Coronary artery (tissue), 2 donors: ENCODE results near the gene CDK6.
A peak's percentile ranks its signal among the peaks of the same experiment; 100 is the strongest.
"Not testable (repeated sequence)": the region's sequence is repeated elsewhere in the genome, so short reads cannot be mapped to it uniquely, and the experiment has no call there.

Experiments
- DNase-seq: peaks from one replicate; pipeline ENCODE4 v3.0.0-alpha.2; 2017; ENCODE audit warnings: low spot score
- H3K27ac ChIP-seq, 2 donors: fragments of 200-600 bp; sonication (generic); one replicate each; pipeline ENCODE4 v1.5.1; 2016 to 2019
- H3K4me3 ChIP-seq: fragments of 200-600 bp; sonication (generic); 2 replicates; pipeline ENCODE4 v1.5.1; 2016; ENCODE audit warnings: mild to moderate bottlenecking, moderate library complexity
- TF ChIP-seq, protein P1 (sequence below): fragments of 200-600 bp; sonication (generic); IDR thresholded peaks from one replicate; pipeline ENCODE4 v1.5.1; 2019; ENCODE audit warnings: antibody characterized with exemption

Gene CDK6

DNA sequence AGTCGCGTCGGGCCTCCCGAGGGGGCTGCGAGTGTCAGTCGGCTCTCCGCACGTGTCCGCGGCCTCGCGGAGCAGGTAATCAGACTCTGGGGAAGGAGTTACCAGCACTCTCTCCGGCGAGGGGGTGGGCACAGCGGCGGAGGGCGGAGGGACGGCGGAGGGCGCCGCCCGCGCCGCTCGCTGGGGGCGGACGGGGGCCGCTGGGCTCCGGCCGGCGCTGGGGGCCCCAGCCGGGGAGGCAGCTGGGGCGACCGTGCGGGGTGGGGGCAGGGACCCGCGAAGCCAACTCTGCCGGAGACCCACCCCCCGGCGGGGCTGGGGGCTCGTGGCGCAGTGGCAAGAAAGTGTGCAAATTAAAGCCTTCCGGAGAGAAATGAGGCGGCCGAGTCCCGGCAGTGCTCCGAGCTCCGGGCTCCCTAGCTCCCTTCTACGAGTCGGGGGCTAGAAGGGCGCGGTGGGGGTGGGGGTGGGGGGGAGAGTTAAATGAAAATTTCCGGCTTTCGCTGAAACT, at the start of gene CDK6:
TSS of gene CDK6 (minus strand) at position 85 of the 511 bp plus-strand sequence. CDS start 3,250 bp downstream, outside the sequence.
- TF ChIP-seq, protein P1, sequence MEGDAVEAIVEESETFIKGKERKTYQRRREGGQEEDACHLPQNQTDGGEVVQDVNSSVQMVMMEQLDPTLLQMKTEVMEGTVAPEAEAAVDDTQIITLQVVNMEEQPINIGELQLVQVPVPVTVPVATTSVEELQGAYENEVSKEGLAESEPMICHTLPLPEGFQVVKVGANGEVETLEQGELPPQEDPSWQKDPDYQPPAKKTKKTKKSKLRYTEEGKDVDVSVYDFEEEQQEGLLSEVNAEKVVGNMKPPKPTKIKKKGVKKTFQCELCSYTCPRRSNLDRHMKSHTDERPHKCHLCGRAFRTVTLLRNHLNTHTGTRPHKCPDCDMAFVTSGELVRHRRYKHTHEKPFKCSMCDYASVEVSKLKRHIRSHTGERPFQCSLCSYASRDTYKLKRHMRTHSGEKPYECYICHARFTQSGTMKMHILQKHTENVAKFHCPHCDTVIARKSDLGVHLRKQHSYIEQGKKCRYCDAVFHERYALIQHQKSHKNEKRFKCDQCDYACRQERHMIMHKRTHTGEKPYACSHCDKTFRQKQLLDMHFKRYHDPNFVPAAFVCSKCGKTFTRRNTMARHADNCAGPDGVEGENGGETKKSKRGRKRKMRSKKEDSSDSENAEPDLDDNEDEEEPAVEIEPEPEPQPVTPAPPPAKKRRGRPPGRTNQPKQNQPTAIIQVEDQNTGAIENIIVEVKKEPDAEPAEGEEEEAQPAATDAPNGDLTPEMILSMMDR, result no peak
- peak; percentile 78 for DNase-seq
- peak within 1 kb of the TSS; percentile 94 for H3K4me3 ChIP-seq
- H3K27ac ChIP-seq, result peak within 1 kb of the TSS; percentile 75 to 95

DNA sequence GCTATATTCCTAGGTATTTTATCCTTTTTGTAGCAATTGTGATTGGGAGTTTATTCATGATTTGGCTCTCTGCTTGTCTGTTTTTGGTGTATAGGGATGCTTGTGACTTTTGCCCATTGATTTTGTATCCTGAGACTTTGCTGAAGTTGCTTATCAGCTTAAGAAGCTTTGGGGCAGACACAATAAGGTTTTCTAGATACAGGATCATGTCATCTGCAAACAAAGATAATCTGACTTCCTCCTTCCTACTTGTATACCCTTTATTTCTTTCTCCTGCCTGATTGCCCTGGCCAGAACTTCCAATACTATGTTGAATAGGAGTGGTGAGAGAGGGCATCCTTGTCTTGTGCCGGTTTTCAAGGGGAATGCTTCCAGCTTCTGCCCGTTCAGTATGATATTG, 49.7 kb upstream of the CDK6 start:
- H3K27ac ChIP-seq, DNase-seq, H3K4me3 ChIP-seq: not testable (repeated sequence)

DNA sequence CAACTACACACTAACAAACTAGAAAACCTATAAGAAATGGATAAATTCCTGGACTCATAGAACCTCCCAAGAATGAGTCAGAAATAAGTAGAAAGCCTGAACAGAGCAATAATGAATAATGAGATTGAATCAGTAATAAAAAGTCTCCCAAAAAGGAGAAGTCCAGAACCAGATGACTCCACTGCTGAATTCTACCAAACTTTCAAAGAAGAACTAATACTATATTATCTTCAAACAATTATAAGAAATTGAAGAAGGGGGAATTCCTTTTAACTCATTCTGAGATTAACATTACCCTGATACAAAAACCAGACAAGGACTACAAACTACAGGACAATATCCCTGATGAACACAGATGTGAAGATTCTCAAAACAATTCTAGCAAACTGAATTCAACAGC, 47.8 kb upstream of the CDK6 start:
- TF ChIP-seq, protein P1, result no peak
- H3K4me3 ChIP-seq, result no peak overlapping the region
- DNase-seq, result no peak
- H3K27ac ChIP-seq, result no peak overlapping the region

DNA sequence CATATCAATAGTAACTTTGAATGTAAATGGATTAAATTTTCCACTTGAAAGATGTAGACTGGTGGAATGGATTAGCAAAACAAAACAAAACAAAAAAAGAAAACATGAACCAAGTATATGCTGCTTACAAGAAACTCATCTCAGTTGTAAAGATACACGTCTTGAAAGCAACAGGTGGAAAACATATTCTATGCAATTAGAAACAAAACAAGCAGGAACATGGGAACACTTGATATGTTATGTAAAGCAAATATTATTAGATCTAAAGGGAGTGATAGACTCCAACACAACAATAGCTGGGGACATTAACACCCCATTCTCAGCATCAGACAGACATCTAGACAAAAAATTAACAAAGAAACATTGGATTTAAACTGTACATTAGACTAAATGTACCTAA, 46.4 kb upstream of the CDK6 start:
- TF ChIP-seq, protein P1, result no peak
- Histone ChIP-seq H3K27ac (no peak overlapping the region), H3K4me3 (no peak overlapping the region)
- DNase-seq, result no peak

DNA sequence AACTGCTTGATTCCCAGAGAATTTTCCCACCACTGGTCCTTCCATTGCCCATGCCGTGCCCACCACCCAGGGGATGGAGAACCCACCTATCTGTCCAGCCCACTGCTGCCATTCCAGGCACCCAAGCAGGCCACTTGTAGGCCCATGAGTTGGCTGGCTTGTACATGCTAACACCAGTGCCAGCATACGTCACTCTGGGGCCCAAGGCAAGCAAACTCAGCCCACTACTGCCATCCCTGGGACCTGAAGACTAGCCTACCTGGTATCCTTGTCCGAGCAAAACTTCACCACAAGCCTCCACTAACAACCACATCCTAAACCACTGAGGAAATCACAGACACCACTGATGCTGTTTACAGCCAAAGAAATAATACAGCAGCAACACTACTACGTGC, 44.7 kb upstream of the CDK6 start:
- DNase-seq, result no peak
- Histone ChIP-seq H3K4me3 (no peak overlapping the region), H3K27ac (no peak overlapping the region)
- TF ChIP-seq, protein P1, result no peak

DNA sequence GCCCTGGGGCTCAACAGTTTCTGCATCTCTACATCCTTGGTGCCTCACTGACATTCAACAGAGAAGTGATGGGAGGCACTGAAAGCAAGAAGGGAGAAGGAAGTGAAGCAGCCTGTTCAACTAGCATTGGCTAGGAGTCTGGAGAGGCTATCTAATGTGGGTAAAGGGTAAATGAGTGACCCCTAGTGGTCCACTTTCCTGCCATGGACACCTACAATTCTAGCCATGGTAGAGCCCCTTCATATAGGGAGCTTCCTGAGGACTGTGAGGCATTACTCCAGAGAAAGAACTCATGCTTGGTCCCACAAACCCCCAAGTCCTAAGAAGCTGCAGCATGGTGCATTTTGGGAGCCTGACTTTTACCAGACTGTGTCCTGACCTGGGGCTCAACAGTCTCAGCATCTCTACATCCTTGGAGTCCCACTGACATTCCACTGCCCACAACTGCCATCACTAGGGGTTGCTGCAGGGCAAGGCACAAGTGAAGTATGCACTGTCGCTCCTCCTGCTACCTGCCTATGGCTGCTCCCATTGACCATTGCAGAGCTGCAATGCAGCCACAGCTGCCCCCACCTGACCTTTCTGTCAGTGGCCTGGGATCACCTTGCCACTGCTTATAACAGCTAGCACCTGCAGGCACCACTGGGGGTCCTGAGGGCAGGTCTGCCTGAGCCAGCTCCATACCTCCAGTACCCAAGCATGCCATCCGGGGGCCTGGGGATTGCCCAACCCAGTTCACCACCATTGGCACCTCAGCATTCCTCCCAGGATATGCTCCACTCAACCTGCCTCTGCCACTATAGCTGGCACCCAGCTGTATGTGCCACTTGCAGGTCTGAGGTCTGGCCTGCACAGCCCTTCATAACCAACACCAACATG, 44.1 kb upstream of the CDK6 start:
- Histone ChIP-seq H3K4me3 (no peak overlapping the region), H3K27ac (no peak overlapping the region)
- DNase-seq, result no peak
- TF ChIP-seq, protein P1, result no peak

DNA sequence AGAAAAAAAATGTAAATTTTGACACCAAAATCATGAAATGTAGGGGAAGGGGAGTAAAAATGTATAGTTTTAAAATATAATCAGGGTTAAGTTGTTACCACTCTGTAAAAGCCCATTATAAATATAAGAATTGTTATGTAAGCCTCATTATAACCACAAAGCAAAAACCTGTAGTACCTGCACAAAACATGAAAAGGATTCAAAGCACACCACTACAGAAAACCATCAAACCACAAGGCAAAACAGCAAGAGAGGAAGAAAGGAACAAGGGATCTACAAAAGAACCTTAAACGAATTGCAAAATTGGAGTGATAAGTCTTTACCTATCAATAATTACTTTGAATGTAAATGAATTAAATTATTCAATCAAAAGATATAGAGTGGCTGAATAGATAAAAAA, 41.0 kb upstream of the CDK6 start:
- no peak overlapping the region for H3K27ac ChIP-seq
- no peak overlapping the region for H3K4me3 ChIP-seq
- TF ChIP-seq, protein P1, result no peak
- DNase-seq, result no peak
